HepG2 (cell line): ENCODE measurements around the gene C5. TPM values are rescaled to one million over a fixed set of nuclear protein-coding genes. Genes with fewer than 3 reads are reported as not detected.

Experiments
- ATAC-seq: fragments of 200-7000 bp; cut with Tn5 transposase; 3 replicates; pipeline ENCODE4 v1.9.1; 2020; ENCODE audit warnings: mild to moderate bottlenecking, moderate library complexity
- BruUV-seq: library from RNA; stranded (reverse); fragments of 400-500 nt; replicated peaks from 2 replicates; lab custom pipeline; 2021; lab: Mats Ljungman, UMichigan
- CTCF ChIA-PET: fragments of 300-600 bp; formaldehyde crosslinking; extraction: SDS; loops from one replicate; lab custom pipeline; 2021; ENCODE audit warnings: low total read pairs, inconsistent platforms, low intra/inter-chr PET ratio; lab: Yijun Ruan, JAX
- POLR2A ChIA-PET: fragments of 350-600 bp; sonication (Branson Sonifier 250); formaldehyde crosslinking; loops from one replicate; lab custom pipeline; 2020; ENCODE audit warnings: antibody characterized with exemption, inconsistent platforms; lab: Yijun Ruan, JAX
- DNase-seq: peaks from one replicate; pipeline ENCODE4 v3.0.0-alpha.2; 2015; ENCODE audit warnings: low spot score
- FAIRE-seq: peaks from 3 replicates; lab custom pipeline; 2011; peaks lifted over from hg19 to GRCh38; lab: Jason Lieb, UNC
- H2AFZ ChIP-seq: one replicate; pipeline ENCODE4 v1.6.1; 2011; ENCODE audit warnings: low read length, inconsistent platforms
- H3K27ac ChIP-seq: fragments of 300-600 bp; 3 replicates; pipeline ENCODE4 v1.8.0; 2011; ENCODE audit warnings: mixed run types, mild to moderate bottlenecking, mixed read lengths, low read length, inconsistent platforms; ENCODE audit not compliant: insufficient read depth; ENCODE audit errors: extremely low read length
- H3K27me3 ChIP-seq, 2 experiments: fragments of 200-600 bp in 1 of 2; 2 replicates in 1 of 2; 3 replicates in 1 of 2; pipeline versions ENCODE4 v1.6.0 to v1.8.0; 2011; ENCODE audit warnings: low read length in 2 of 2, mild to moderate bottlenecking in 2 of 2, moderate library complexity in 2 of 2, inconsistent platforms in 1 of 2; ENCODE audit not compliant: insufficient read depth in 2 of 2, control insufficient read depth in 1 of 2
- H3K36me3 ChIP-seq, 2 experiments: fragments of 200-600 bp in 1 of 2; replicated peaks in 1 of 2; 2 replicates in 1 of 2; 3 replicates in 1 of 2; pipeline versions ENCODE4 v1.5.1 to v1.8.0; 2011; ENCODE audit warnings: low read length in 2 of 2, inconsistent platforms in 1 of 2; ENCODE audit not compliant: insufficient read depth in 2 of 2, control insufficient read depth in 1 of 2
- H3K4me1 ChIP-seq: 2 replicates; pipeline ENCODE4 v1.5.1; 2012; ENCODE audit warnings: low read length, inconsistent platforms; ENCODE audit not compliant: insufficient read depth
- H3K4me2 ChIP-seq: 2 replicates; pipeline ENCODE4 v1.6.0; 2011; ENCODE audit warnings: low read depth, low read length, inconsistent platforms
- H3K4me3 ChIP-seq, 3 experiments: fragments of 200-600 bp in 1 of 3; sonication (generic), shearing (Covaris generic) in 1 of 3; replicated peaks in 1 of 3; 2 replicates each; pipeline ENCODE4 v1.5.1; 2011 to 2016; ENCODE audit warnings: low read length in 3 of 3, inconsistent platforms in 2 of 3, low read depth in 2 of 3, mild to moderate bottlenecking in 2 of 3, control low read depth in 1 of 3, mixed read lengths in 1 of 3; ENCODE audit not compliant: insufficient read depth in 1 of 3
- H3K79me2 ChIP-seq: one replicate; pipeline ENCODE4 v1.6.1; 2011; ENCODE audit warnings: low read length, inconsistent platforms; ENCODE audit not compliant: insufficient read depth
- H3K9ac ChIP-seq: 2 replicates; pipeline ENCODE4 v1.6.0; 2011; ENCODE audit warnings: mild to moderate bottlenecking, low read depth, low read length, inconsistent platforms; ENCODE audit not compliant: insufficient read depth
- H3K9me3 ChIP-seq: 2 replicates; pipeline ENCODE4 v1.5.1; 2012; ENCODE audit warnings: mild to moderate bottlenecking, low read length
- H4K20me1 ChIP-seq: 2 replicates; pipeline ENCODE4 v1.6.0; 2011; ENCODE audit warnings: inconsistent platforms, mild to moderate bottlenecking, low read length, moderate library complexity; ENCODE audit not compliant: insufficient read depth
- IKZF1 ChIP-seq: fragments of 450-650 bp; IDR thresholded peaks from 2 replicates; pipeline ENCODE4 v1.7.1; 2016
- ISX ChIP-seq: sonication (generic); formaldehyde crosslinking; conservative IDR thresholded peaks from 2 replicates; pipeline ENCODE4 v1.5.0; 2020; ENCODE audit warnings: missing genetic modification reagents
- POLR2AphosphoS2 ChIP-seq: IDR thresholded peaks from 2 replicates; pipeline ENCODE4 v1.6.1; 2011; ENCODE audit warnings: low read depth, low read length, improper control_type of control experiment
- TCF7 ChIP-seq: sonication (generic); IDR thresholded peaks from 2 replicates; pipeline ENCODE4 v1.6.1; 2016; ENCODE audit warnings: antibody characterized with exemption, low read depth
- ZNF12 ChIP-seq: sonication (generic); formaldehyde crosslinking; IDR thresholded peaks from 2 replicates; pipeline ENCODE4 v1.5.0; 2020; ENCODE audit warnings: missing genetic modification reagents
- ZSCAN29 ChIP-seq: sonication (generic); formaldehyde crosslinking; conservative IDR thresholded peaks from 2 replicates; pipeline ENCODE4 v1.4.0; 2020; ENCODE audit warnings: mild to moderate bottlenecking, missing genetic modification reagents
- WGBS: methylation state at CpG from one replicate; pipeline ENCODE4 v1.1.6; 2017; ENCODE audit warnings: low lambda C conversion rate; 5-methylcytosine and 5-hydroxymethylcytosine counted together
- in situ Hi-C: cut with HindIII; loops from 2 replicates; pipeline ENCODE4 v1.10.0; 2017; ENCODE audit warnings: low pct_unique_long_range_greater_than_20kb; ENCODE audit not compliant: extremely low pct_ligation_motif_present
- intact Hi-C: fragments of 100-400 bp; cut with micrococcal nuclease; formaldehyde crosslinking; loops from one replicate; pipeline ENCODE4 v1.10.0; 2022; ENCODE audit not compliant: unreplicated experiment
- polyA plus RNA-seq, 8 experiments: library from polyadenylated mRNA; depleted of rRNA in 3 of 8; stranded (reverse) in 7 of 8; unstranded in 1 of 8; fragments of >200 nt; fragmentation: Illumina TruSeq in 4 of 8; extraction: Trizol in 4 of 8; gene quantifications; 2 replicates each; pipeline versions ENCODE4 v1.2.1 to v1.2.3, GENCODE V29; 2011 to 2016; ENCODE audit warnings: low read depth in 4 of 8, missing spikeins in 1 of 8, mixed read lengths in 1 of 8; ENCODE audit not compliant: insufficient read depth in 1 of 8
- total RNA-seq, 5 experiments: library from RNA; depleted of rRNA; stranded (reverse); fragments of >200 nt; fragmentation: Illumina TruSeq; extraction: Trizol; gene quantifications; 2 replicates each; pipeline ENCODE4 v1.2.3, GENCODE V29; 2016; ENCODE audit warnings: low read depth in 1 of 5
- TF ChIP-seq, protein P1 (sequence below): sonication (generic); formaldehyde crosslinking; IDR thresholded peaks from 2 replicates; pipeline ENCODE4 v1.8.1; 2023; ENCODE audit warnings: missing genetic modification reagents, inconsistent platforms, borderline replicate concordance
- TF ChIP-seq, protein P2 (sequence below): sonication (generic); formaldehyde crosslinking; conservative IDR thresholded peaks from 2 replicates; pipeline ENCODE4 v1.8.0; 2022; ENCODE audit warnings: low read depth, missing genetic modification reagents
- TF ChIP-seq, protein P3 (sequence below): sonication (generic); formaldehyde crosslinking; IDR thresholded peaks from 2 replicates; pipeline ENCODE4 v1.4.0; 2020; ENCODE audit warnings: missing genetic modification reagents, borderline replicate concordance

Gene C5
- total and polyA plus RNA-seq, 2 of the 13 experiments (the other 11 are each of a cell fraction or from before 2014, with no cell fraction given) = 57.6 to 192 TPM

DNA sequence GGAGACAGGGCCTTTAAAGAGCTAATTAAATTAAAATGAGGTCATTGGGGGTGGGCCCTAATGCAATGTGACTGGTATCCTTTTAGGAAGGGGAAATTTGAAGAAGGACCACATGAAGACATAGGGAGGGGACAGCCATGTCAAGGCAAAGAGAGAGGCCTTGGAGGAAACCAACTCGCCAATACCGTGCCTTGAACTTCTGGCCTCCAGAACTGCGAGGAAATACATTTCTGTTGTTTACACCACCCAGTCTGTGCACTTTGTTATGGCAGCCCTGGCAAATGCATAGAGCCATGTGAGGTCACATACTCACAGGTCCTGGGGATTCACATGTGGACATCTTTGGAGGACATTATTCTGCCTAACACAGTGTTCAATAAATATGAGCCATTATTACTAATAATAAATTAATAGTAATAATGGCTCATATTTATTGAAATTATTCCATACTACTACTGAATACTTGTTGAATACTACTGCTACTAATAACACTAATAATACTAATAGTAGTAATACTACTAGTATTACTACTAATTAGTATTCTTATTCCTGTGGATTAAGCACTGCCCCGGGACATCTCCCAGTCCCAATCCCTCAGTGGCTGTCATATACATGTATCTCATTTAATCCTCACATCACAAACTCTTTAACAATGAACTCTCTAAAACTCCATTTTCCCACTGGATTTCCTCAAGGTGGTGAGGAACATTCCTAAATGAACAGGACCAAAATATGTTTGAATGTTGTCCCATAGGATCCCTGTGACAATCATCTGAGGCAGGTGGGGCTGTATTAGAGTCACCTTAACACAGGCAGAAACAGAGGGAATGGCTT, 131.9 kb downstream of the C5 start (continued):
- TF ChIP-seq, protein P1, sequence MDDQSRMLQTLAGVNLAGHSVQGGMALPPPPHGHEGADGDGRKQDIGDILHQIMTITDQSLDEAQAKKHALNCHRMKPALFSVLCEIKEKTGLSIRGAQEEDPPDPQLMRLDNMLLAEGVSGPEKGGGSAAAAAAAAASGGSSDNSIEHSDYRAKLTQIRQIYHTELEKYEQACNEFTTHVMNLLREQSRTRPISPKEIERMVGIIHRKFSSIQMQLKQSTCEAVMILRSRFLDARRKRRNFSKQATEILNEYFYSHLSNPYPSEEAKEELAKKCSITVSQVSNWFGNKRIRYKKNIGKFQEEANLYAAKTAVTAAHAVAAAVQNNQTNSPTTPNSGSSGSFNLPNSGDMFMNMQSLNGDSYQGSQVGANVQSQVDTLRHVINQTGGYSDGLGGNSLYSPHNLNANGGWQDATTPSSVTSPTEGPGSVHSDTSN (CRISPR knock-in tag) = no peak
- no peak for TF ChIP-seq ZSCAN29 (CRISPR knock-in tag)

DNA sequence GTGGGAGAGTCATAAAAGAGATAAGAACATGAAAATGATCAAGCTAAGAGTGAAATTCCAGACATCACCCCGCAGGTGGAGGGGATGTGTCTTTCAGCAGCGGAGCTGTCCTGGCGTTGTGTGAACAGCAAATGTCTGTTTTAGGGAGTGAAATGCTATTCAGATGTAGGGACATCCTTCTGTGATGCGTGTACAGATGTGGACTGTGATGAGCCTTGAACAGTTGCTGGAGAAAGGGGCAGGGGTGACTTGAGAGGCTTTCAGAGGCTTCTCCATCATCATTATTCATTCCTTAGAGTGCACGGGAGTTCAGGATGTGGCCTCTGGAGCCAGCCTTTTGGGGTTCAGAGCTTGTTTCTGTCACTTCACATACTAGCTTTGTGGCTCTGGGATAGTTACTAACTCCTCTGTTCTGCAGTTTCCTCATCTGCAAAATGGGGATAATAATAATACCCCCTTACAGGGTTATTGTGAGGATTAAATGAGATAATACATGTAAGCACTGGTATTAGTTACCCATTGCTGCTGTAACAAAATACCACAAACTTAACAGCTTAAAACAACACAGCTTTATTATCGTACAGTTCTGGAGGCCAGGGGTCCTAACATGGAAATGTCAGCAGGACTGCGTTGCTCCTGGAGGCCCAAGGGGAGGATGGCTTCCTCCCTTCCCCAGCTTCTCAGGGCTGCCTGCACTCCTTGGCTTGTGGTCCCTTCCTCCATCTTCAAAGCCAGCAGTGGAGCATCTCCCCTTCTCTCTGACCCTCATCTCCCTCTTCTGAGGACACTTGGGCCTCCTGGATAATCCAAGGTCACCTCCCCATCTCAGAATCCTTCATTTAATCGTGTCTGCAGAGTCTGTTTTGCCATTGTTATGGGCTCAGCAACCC, 132.8 kb downstream of the C5 start:
- intact Hi-C loops = no loop called here
- FAIRE-seq (no peak), ATAC-seq (no peak), DNase-seq (no peak)
- no TSS peak for BruUV-seq
- no peaks in the 10 kb centered on the region for H3K9me3 ChIP-seq
- CTCF ChIA-PET = no interaction called here
- peaks cover 35% of the 10 kb centered on the region for H3K4me1 ChIP-seq
- H3K27ac ChIP-seq = no peak overlapping the region
- 69% methylated on average over 8 of the region's 8 CpGs for WGBS
- in situ Hi-C loops = no loop called here
- H3K4me2 ChIP-seq = no peak overlapping the region
- TF ChIP-seq, protein P2, sequence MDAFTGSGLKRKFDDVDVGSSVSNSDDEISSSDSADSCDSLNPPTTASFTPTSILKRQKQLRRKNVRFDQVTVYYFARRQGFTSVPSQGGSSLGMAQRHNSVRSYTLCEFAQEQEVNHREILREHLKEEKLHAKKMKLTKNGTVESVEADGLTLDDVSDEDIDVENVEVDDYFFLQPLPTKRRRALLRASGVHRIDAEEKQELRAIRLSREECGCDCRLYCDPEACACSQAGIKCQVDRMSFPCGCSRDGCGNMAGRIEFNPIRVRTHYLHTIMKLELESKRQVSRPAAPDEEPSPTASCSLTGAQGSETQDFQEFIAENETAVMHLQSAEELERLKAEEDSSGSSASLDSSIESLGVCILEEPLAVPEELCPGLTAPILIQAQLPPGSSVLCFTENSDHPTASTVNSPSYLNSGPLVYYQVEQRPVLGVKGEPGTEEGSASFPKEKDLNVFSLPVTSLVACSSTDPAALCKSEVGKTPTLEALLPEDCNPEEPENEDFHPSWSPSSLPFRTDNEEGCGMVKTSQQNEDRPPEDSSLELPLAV = no peak
- TF ChIP-seq IKZF1 = no peak
- no peak for TF ChIP-seq ISX (CRISPR knock-in tag)
- TF ChIP-seq TCF7 = no peak
- TF ChIP-seq POLR2AphosphoS2 = no peak
- TF ChIP-seq, protein P3, sequence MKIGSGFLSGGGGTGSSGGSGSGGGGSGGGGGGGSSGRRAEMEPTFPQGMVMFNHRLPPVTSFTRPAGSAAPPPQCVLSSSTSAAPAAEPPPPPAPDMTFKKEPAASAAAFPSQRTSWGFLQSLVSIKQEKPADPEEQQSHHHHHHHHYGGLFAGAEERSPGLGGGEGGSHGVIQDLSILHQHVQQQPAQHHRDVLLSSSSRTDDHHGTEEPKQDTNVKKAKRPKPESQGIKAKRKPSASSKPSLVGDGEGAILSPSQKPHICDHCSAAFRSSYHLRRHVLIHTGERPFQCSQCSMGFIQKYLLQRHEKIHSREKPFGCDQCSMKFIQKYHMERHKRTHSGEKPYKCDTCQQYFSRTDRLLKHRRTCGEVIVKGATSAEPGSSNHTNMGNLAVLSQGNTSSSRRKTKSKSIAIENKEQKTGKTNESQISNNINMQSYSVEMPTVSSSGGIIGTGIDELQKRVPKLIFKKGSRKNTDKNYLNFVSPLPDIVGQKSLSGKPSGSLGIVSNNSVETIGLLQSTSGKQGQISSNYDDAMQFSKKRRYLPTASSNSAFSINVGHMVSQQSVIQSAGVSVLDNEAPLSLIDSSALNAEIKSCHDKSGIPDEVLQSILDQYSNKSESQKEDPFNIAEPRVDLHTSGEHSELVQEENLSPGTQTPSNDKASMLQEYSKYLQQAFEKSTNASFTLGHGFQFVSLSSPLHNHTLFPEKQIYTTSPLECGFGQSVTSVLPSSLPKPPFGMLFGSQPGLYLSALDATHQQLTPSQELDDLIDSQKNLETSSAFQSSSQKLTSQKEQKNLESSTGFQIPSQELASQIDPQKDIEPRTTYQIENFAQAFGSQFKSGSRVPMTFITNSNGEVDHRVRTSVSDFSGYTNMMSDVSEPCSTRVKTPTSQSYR (CRISPR knock-in tag) = no peak
- TF ChIP-seq ZNF12 = peak; percentile 71; the same call in 1 of the 2 replicates
- H3K9ac ChIP-seq = no peak overlapping the region
- no peaks in the 10 kb centered on the region for H3K79me2 ChIP-seq
- POLR2A ChIA-PET = interaction anchor here (1.0 kb wide), 1 partner anchor 124 kb away, joined by 3 read pairs; the partner anchor contains the start of gene FBXW2
- H3K4me3 ChIP-seq = no peak overlapping the region
- no peak overlapping the region for H2AFZ ChIP-seq
- no peaks in the 10 kb centered on the region for H3K36me3 ChIP-seq
- no peaks in the 10 kb centered on the region for H4K20me1 ChIP-seq
- H3K27me3 ChIP-seq = no peaks in the 10 kb centered on the region; a peak in 1 of 5 replicates
